GM21825 (cell line): ENCODE measurements around the gene SP7.
"Not testable (repeated sequence)": the region's sequence is repeated elsewhere in the genome, so short reads cannot be mapped to it uniquely, and the experiment has no call there.

Experiments used
- ATAC-seq: cut with Tn5 transposase; IDR thresholded peaks from one replicate; pipeline ENCODE4 v1.9.1; 2021; ENCODE audit warnings: mild to moderate bottlenecking, moderate library complexity; ENCODE audit not compliant: unreplicated experiment

SP7 gene

GRCh38 chr12:53324113-53324778 lies 11.9 kb downstream of the SP7 start:
- ATAC-seq: peak; percentile 30

- no peak for ATAC-seq
Observed at GRCh38 chr12:53320352-53321195, 15.6 kb downstream of the SP7 start.

GRCh38 chr12:53313996-53314395 lies 22.2 kb downstream of the SP7 start:
- no peak for ATAC-seq

- no peak for ATAC-seq
Observed at GRCh38 chr12:53308276-53308675, 27.9 kb downstream of the SP7 start.

- ATAC-seq: no peak
Observed at GRCh38 chr12:53306826-53307225, 29.3 kb downstream of the SP7 start.

- no peak for ATAC-seq
Observed at GRCh38 chr12:53302903-53303302, 33.3 kb downstream of the SP7 start.

- ATAC-seq: no peak
Observed at GRCh38 chr12:53300187-53300586, 36.0 kb downstream of the SP7 start.

- ATAC-seq: peak; percentile 68
Observed at GRCh38 chr12:53299454-53300180, 36.5 kb downstream of the SP7 start, which contains the start of gene MYG1. Gene MYG1, plus strand, starts transcription at chr12:53299695. Its CDS starts 43 bp downstream, at chr12:53299738.

- ATAC-seq: peak; percentile 6
Observed at GRCh38 chr12:53299101-53299453, 37.1 kb downstream of the SP7 start.

GRCh38 chr12:53298164-53298563 lies 38.0 kb downstream of the SP7 start:
- no peak for ATAC-seq

- not testable (repeated sequence) for ATAC-seq
Observed at GRCh38 chr12:53297106-53297505, 39.0 kb downstream of the SP7 start.

- no peak for ATAC-seq
Observed at GRCh38 chr12:53295891-53296219, 40.3 kb downstream of the SP7 start.

- peak; percentile 85 for ATAC-seq
Observed at GRCh38 chr12:53295070-53295890, 40.9 kb downstream of the SP7 start, which contains the start of gene PFDN5. Gene PFDN5, plus strand, starts transcription at chr12:53295542. Its CDS starts 26 bp downstream, at chr12:53295568.

- no peak for ATAC-seq
Observed at GRCh38 chr12:53292426-53292825, 43.7 kb downstream of the SP7 start.

GRCh38 chr12:53290661-53291060 lies 45.5 kb downstream of the SP7 start:
- no peak for ATAC-seq

- ATAC-seq: no peak
Observed at GRCh38 chr12:53289891-53290290, 46.3 kb downstream of the SP7 start.

- no peak for ATAC-seq
Observed at GRCh38 chr12:53288322-53288721, 47.8 kb downstream of the SP7 start.

GRCh38 chr12:53287741-53288216 lies 48.4 kb downstream of the SP7 start:
- ATAC-seq: no peak

GRCh38 chr12:53286448-53286847 lies 49.7 kb downstream of the SP7 start:
- ATAC-seq: no peak

- ATAC-seq: no peak
Observed at GRCh38 chr12:53279888-53280498, 56.2 kb downstream of the SP7 start.
